Colonic mucosa (tissue), 4 donors: ENCODE results near the gene BRD3. TPM values are rescaled to one million over a fixed set of nuclear protein-coding genes. Genes with fewer than 3 reads are reported as not detected.

Experiments
- DNase-seq: peaks from one replicate; pipeline ENCODE4 v3.0.0-alpha.2; 2020
- H3K27ac ChIP-seq: fragments of 200-600 bp; one replicate; pipeline ENCODE4 v1.8.0; 2021
- H3K27me3 ChIP-seq: fragments of 200-600 bp; one replicate; pipeline ENCODE4 v1.8.0; 2021
- H3K36me3 ChIP-seq: fragments of 200-600 bp; one replicate; pipeline ENCODE4 v1.8.0; 2021
- H3K4me1 ChIP-seq: fragments of 200-600 bp; one replicate; pipeline ENCODE4 v1.8.0; 2021; ENCODE audit warnings: mild to moderate bottlenecking
- H3K4me3 ChIP-seq: fragments of 200-600 bp; one replicate; pipeline ENCODE4 v1.8.0; 2021
- H3K9ac ChIP-seq, 2 donors: one replicate each; pipeline ENCODE4 v1.7.0; 2013; ENCODE audit warnings: control low read depth in 2 of 2, low read depth in 2 of 2, low read length in 2 of 2
- H3K9me3 ChIP-seq: fragments of 200-600 bp; one replicate; pipeline ENCODE4 v1.8.0; 2021
- CTCF ChIP-seq: fragments of 200-600 bp; IDR thresholded peaks from one replicate; pipeline ENCODE4 v1.8.0; 2022; ENCODE audit warnings: antibody characterized with exemption, mild to moderate bottlenecking
- intact Hi-C: fragments of 100-400 bp; cut with DNase I; formaldehyde crosslinking; loops from one replicate; pipeline ENCODE4 v1.14.1; 2022
- total RNA-seq, 2 donors: library from RNA; stranded (reverse); fragmentation: NEBNext Ultra II Directional in 1 of 2; extraction: Animal tissue kit (Norgen Biotek cat#: 25700) in 1 of 2; gene quantifications; one replicate each; pipeline ENCODE4 v1.2.1, GENCODE V29; 2021
- donor health status: healthy.
- donor health status: DM: no; HTN: no; CAD: no.
- donor health status: DM: no; HTN: no; CAD: no.

BRD3 gene
- total RNA-seq, 2 donors from 2014 or later: 26.8 to 50.9 TPM

DNA sequence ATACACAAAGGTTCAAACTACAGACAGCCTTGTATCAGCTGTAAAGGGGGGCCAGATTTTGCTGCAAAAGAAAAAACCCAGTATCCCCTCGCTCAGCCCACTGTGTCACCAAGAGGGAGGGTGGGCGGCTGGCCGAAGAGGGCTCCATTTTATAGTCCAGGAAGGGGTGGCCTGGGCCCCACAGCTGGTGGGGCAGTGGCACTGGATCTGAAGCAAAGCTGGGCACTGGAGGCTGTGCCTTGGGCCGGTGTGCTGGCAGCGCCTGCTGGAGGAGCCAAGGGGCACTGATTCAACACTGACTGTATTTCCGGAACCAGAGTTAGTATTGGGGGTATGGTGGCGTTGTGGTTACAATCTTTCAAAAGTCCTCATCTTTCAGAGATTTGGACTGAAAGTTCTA, 9.1 kb downstream of the BRD3 start:
- H3K27me3 ChIP-seq: no peaks in the 10 kb centered on the region
- no peak overlapping the region for H3K27ac ChIP-seq
- no peaks in the 10 kb centered on the region for H3K9me3 ChIP-seq
- peaks cover 15% of the 10 kb centered on the region for H3K4me1 ChIP-seq
- peak; percentile 11 for DNase-seq
- intact Hi-C loops: no loop called here
- H3K9ac ChIP-seq: no peak overlapping the region
- H3K36me3 ChIP-seq: no peaks in the 10 kb centered on the region
- H3K4me3 ChIP-seq: no peak overlapping the region
- TF ChIP-seq CTCF: no peak

DNA sequence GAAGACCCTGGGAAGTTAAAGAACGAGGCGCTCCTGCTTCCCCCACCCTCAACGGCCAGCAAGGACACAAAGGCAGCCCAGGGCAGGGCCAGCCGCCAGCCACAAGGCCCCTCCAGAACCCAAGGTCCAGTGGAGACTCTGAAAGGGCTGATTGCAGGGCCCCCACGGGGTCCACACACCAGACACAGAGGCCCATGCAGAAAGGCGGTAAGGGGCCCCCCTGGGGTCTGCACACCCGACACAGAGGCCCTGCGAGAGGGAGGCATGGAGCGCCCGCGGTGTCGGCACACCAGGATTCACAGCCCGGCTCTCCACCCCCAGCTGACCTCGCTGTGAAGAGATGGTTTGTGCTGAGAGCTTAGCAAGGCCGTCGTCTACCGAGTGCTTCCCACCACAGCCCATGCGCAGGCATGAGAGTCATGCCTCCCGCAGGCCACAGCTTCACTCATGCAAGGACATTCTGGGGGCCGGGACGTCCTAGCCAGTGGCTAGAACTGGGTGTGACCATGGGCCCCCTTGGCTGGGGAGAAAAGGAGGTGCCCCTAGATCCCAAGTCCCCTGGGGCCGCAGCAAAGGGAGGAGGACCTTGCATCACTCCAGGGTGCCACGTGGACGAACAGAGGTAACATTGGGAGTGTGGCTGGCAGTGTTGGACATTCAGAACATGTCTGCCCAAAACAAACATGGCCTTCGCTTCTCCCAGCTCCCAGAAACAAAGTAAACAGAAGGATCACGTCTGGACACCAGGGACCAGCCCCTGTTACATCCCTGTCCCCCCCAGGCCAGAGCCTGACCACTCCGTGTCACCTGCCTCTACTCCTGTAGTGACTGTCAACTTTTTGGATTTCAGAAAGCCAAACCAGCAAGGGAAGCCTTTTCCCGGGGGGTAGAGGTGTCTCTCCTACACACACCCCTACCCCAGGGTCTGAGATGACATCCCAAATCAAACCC, 9.8 kb downstream of the BRD3 start:
- H3K36me3 ChIP-seq: no peaks in the 10 kb centered on the region
- no peak overlapping the region for H3K9ac ChIP-seq
- H3K9me3 ChIP-seq: no peaks in the 10 kb centered on the region
- intact Hi-C loops: no loop called here
- DNase-seq: no peak
- TF ChIP-seq CTCF: no peak
- peaks cover 15% of the 10 kb centered on the region for H3K4me1 ChIP-seq
- H3K27ac ChIP-seq: no peak overlapping the region
- H3K4me3 ChIP-seq: no peak overlapping the region
- no peaks in the 10 kb centered on the region for H3K27me3 ChIP-seq

GRCh38 chr9:134057307-134057657, 10.5 kb downstream of the BRD3 start:
- no peaks in the 10 kb centered on the region for H3K27me3 ChIP-seq
- H3K4me3 ChIP-seq: no peak overlapping the region
- H3K36me3 ChIP-seq: no peaks in the 10 kb centered on the region
- H3K9me3 ChIP-seq: no peaks in the 10 kb centered on the region
- H3K4me1 ChIP-seq: peaks cover 15% of the 10 kb centered on the region
- no peak overlapping the region for H3K27ac ChIP-seq
- TF ChIP-seq CTCF: no peak
- intact Hi-C loops: no loop called here
- H3K9ac ChIP-seq: no peak overlapping the region
- DNase-seq: no peak

GRCh38 chr9:134056483-134057306, 11.1 kb downstream of the BRD3 start:
- H3K9ac ChIP-seq: peak overlapping the region in 1 of 2 donors; percentile 19
- DNase-seq: no peak
- intact Hi-C loops: no loop called here

More at GRCh38 chr9:134056483-134057306, 11.1 kb downstream of the BRD3 start:
- peaks cover 15% of the 10 kb centered on the region for H3K4me1 ChIP-seq
- no peak overlapping the region for H3K27ac ChIP-seq
- H3K27me3 ChIP-seq: no peaks in the 10 kb centered on the region
- no peak for TF ChIP-seq CTCF
- H3K36me3 ChIP-seq: no peaks in the 10 kb centered on the region
- H3K9me3 ChIP-seq: no peaks in the 10 kb centered on the region
- H3K4me3 ChIP-seq: no peak overlapping the region
